ENCODE data around the gene SLC25A33.

DNA sequence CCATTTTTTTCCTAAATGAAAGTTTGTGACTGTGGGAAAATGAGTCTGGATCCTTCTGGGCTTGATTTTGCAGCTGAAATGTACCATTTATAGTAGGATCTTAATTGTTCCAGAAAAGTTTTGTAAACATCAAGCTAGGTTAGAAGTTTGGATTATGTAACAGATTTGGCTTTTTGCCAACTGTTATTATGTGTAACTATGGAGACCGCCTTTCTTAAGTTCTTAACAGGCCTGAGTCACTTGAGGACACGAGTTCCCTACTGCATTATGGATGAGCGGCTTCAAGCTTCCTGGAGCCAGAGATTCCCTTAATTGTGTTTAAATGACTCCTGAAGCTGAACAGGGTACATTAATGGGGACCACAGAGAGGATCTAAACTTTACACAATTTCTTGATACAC lies 22.2 kb downstream of the SLC25A33 start:
- no peak for TF ChIP-seq POLR2AphosphoS5 (IDR thresholded peaks at IDR 0.05; ENCODE audit: low read depth)
- TF ChIP-seq, protein P1, sequence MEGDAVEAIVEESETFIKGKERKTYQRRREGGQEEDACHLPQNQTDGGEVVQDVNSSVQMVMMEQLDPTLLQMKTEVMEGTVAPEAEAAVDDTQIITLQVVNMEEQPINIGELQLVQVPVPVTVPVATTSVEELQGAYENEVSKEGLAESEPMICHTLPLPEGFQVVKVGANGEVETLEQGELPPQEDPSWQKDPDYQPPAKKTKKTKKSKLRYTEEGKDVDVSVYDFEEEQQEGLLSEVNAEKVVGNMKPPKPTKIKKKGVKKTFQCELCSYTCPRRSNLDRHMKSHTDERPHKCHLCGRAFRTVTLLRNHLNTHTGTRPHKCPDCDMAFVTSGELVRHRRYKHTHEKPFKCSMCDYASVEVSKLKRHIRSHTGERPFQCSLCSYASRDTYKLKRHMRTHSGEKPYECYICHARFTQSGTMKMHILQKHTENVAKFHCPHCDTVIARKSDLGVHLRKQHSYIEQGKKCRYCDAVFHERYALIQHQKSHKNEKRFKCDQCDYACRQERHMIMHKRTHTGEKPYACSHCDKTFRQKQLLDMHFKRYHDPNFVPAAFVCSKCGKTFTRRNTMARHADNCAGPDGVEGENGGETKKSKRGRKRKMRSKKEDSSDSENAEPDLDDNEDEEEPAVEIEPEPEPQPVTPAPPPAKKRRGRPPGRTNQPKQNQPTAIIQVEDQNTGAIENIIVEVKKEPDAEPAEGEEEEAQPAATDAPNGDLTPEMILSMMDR (IDR thresholded peaks at IDR 0.05; ENCODE audit: insufficient read depth, low read length) = no peak
